NCI-H526 (cell line): ENCODE measurements around the gene ODC1.

Source experiments
- DNase-seq, 2 experiments: peaks; one replicate each; lab custom pipeline; 2025; lab: John Stamatoyannopoulos, UW

ODC1 gene

DNA sequence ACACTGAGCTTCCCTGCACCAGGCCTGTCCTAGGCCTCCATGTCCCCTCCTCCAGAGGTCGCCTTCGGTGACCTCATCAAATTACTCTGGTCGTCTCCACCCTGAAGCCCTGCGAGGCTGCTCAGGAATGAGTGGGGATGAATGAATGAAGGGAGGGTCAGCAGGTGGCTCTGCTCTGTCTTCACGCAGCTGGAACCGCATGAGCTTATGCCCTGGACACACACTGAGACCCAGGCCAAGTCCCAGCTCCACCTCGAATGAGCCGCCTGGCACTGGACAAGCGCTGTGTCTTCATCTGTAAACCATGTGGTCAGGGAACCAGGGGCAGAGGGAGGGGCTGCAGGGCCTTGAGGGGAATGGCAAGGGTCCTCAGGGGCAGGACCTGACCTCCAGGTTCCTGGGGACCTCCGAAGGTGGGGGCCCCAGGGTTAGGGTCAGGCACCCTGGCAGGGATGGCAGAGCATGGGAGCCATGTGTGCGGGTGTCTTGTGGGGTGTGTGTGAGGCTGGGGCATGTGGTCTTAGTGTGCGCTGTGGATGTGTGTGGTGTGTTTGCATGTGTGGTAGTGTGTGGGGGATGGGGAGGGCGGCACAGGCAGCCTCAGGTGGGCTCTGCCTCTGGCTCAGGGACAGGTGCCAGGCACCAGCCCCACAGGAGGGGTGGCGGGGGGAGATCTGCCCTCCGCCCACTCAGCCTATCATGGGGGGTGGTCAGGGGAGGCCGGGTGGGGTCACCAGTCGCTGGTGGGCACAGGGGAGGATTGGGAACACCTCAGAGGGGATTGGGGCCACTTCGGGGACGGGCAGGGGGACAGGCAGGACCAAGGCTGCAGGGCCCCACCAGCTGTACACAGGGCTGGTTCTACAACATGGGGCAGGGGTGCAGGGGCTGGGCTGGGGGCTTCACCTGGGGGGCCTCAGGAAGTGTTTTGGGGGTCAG is 13.9 kb downstream of the ODC1 start:
- DNase-seq = peak in 1 of 2 experiments; percentile 22

DNA sequence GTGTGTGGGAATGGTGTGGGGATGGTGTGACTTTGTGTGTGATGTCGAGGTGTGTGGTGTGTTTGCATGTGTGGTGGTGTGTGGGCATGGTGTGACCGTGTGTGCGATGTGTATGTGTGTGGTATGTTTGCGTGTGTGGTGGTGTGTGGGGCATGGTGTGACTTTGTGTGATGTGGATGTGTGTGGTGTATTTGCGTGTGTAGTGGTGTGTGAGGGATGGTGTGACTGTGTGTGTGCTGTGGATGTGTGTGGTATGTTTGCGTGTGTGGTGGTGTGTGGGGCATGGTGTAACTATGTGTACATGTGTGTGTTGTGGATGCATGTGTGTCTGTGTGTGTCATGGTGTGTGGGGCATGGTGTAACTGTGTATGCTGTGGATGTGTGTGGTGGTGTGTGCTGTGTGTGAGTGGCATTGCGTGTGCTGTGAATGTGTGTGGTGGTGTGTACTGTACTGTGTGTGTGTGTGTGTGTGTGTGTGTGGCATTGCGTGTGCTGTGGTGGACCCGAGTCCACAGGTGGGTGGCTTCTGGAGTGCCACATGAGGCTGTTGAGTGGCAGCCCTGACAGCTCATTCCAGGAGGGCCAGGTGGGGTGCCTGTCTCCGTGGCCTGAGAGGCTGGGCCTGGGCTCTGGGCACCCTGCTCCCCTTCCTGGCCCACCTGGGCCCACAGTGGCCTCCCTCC is 14.7 kb downstream of the ODC1 start:
- no peak for DNase-seq

DNA sequence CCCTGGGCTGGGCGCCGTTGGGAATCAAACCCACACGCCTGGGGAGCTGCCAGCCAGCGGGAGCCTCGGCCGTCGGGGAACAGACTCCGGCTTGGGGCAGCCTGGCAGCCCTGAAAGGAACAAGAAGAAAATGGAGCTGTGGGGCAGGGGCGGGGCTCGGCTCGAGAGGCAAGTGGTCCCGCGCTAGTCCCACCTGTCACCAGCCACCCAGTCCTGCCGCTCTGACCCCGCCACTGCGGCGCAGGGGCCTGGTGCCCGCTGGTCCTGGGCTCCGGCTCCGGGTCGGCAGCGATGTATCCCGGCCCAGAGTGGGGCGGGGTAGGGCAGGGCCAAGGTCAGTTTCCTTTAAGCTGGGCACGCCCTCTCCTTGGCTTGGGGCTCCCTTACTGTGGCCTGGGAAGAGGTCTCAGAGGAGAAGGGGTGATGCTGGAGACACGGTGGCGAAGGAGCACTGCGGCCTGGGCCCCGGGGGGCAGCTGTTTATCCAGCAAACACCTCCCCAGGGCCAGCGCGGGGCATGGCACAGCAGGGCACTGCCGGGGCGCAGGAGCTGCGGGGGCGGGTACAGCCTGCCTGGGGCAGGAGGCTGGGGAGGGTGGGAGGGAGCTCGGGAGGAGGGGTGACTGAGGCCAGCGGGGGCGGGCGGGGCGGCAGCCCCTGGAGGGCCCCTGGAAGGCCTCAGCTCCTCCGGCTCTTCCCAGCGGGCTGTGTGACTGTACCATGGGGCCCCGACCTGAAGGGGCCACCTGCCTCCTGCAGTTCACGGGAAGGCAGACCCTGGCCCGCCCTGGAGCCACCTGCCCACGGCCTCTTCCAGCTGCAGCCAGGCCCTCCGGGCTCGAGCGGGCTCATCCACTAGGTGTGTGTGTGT is 15.6 kb downstream of the ODC1 start:
- peak in 1 of 2 experiments; percentile 55 for DNase-seq

DNA sequence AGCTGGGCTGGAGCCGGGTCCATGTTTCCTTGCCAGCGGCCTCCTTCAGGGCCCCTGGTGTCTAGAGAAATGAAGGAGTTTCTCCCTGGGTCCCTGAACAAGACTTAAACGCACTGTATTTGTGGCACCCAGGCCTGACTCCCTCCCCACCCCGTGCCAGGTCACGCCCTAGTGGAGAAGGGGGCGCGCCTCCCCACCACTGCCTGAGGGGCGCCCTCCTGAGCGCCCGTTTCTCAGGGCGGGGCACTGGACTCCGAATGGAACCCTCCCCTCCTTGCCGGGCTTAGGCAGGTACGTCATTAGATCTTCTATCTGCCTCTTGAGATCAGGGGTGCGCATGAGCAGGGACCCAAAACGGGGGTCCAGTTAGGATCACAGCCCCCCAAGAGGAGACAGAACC is 16.3 kb downstream of the ODC1 start:
- DNase-seq = no peak

DNA sequence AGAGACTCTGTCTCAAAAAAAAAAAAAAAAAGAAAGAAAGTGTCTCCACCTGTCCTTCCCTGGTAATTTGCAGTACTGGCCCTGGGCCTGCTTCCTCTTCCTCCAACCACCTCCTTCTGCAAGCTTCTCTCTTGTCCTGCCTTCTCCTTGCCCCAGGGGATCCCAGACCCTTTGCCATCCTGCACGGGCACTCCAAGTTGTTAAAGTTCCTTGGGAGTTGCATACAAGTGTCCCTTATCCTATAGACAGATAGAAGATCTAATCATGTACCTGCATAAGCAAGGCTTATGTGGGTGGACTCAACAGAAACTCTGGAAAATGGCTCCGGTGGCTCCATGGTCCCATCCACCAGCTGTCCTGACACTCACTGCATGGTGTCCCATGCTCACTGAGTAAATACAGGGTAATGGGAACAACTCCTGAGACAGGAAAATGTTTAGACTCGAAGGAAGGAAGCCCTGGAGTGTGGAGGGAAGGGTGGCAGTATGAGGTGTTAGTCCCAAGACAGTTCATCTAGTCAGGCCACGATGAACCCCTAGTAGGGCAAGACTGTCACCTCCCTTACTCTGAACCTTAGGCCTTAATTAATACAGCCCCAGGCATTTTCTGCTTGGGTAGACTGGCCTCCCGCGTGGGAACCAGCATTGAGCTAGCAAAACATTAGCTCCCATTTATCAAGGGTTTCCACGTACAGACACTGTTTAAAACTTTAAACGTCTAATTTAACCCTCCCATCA is 17.1 kb downstream of the ODC1 start:
- no peak for DNase-seq

DNA sequence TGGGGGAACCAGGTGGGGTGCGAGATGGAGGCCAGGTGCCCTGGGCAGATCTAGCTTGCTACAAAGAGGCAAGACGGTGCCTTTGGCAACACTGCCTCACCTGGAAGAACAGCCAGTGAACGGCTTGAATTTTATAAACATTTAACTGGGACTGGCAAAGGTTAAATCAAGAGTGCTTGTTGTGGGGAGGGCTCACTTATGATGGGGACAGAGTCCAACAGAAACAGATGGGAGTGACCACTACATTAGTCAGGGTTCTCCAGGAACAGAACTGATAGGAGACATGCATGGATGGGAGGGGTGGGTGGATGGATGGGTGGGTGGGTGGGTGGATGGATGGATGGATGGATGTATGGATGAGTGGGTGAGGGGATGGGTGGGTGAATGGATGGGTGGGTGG is 19.2 kb downstream of the ODC1 start:
- no peak for DNase-seq

DNA sequence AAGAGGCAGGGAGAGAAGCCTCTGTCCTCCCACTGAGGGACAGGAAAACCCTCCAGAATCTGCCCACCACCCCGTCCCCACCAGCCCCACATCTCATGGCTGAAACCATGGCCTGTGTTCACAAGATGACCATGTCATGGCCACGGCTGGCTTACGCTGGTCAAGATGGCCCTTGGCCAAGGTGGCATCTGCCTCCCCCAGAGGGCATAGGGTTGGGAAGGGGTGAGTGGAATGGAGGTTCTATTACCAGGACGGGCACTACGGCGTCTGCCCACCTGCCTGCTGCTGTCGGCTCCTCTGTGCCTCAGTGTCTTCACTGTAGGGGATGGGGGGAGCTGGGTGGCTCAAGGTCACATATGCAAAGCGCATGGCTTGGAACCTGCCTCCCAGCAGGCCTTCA is 19.8 kb downstream of the ODC1 start:
- DNase-seq = no peak

DNA sequence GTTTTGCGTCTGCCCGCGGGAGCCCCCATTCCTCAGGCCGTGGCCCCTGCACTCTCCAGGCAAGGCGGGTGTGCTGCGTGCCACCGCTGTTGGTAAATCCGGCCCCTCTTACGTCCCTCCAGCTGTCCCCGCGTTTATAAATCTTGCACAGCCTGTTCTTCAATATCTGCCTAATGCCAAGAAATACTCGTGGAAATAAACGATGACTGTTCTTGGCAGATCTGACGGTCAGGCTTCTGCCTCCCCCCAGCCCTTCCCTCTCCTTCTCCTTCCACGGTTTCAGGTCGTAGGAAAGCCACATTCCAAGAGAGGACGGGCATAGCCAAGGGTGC is 20.5 kb downstream of the ODC1 start:
- DNase-seq = no peak

DNA sequence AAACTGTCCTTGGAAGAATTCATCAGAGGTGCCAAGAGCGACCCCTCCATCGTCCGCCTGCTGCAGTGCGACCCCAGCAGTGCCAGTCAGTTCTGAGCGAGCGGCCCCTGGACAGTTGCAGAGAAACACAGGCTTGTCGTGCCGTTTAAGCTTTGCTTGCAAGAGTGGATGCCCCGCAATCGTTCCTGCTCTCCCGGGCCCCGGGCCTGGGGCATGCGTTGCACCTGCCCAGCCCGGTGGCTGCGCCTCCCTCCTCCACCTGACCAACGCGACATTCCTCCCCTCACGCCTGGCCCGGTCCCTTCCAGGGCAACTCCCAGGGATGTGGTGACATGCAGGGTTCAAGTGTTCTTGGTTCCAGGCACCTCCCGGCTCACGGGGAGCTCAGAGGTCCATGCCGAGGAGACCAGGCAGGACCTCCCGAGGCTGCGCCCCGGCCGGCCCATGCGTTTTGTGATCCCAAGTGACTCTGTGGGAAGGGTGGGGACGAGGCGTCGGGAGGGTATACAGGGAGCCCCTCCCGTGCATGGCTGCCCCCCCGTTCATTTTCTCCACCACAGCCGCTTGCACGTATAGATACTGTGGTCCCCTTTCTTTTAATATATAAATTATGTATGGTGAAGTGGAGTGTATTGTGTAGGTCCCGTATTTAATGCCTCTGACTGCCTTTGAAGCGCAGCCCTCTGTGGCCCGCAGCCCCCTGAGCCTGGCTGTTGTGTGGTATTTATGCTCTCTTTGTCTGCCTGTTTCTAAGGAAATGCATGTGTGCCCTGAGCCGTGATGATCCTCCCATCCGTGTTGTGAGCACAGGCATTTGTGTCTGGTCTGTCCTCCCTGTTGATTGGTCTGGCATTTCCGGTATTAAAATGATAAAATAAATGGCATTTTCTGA is 21.2 kb downstream of the ODC1 start:
- DNase-seq = no peak

DNA sequence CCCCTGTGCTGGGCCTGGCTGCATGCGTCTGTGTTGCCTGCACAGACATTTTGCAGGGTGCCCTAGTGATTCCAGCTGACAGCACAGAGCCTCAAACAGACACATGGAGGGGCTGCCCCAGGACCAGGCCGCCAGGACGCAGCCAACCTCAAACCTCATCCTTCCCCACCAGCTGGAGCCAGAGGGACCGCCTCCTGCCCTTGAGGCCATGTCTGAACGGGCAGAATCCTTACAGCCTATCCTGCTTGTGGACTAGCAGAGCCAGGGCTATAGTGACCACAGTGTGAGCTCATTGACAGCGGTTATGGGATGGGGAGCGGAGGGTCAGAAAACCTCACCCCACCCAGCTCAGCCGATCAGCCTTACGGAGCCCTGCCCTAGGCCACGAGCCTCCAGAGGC is 22.4 kb downstream of the ODC1 start:
- DNase-seq = no peak

DNA sequence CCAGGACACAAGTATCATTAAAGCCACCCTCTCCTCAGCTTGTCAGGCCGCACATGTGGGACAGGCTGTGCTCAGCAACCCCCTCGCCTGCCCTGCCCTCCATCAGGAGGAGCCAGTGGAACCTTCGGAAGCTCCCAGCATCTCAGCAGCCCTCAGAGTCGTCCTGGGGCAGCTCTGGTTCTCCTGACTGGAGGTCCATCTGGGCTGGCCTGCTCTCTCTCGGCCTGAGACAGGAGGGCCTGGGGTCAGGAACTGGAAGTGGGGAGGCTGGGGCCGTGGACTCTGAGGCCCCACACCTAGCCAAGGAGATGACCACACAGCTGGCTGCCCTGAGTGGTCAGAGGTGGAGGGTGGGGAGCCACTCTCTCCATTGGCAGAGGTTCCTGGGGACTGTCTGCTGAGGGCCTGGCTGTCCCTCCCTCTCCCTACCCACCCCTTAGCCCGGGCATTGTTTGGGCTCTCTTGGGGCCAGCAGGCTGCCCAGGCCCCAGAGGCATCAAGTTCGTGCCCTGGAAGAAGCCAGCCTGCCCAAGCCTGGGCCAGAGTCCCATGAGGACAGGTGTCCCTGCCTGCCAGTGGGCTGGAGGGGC is 23.1 kb downstream of the ODC1 start:
- no peak for DNase-seq

DNA sequence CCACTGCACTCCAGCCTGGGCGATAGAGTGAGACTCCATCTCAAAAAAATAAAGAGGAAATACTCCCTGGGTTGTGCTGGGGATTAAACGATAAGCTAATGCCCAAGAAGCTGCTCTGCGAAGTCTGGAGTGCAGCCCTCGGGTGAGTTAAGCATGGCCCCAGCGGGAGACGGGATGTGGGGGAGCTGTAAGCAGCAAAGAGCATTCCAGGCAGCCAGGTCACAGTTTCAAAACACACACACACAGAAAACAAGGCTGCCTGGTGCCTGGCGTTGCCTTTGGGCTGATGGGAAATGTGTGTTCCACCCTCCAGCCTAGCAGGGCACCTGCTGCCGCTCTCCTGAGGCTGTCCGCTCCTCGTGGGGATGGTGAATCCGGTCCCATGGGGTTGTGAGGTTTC is 24.1 kb downstream of the ODC1 start:
- DNase-seq = no peak

DNA sequence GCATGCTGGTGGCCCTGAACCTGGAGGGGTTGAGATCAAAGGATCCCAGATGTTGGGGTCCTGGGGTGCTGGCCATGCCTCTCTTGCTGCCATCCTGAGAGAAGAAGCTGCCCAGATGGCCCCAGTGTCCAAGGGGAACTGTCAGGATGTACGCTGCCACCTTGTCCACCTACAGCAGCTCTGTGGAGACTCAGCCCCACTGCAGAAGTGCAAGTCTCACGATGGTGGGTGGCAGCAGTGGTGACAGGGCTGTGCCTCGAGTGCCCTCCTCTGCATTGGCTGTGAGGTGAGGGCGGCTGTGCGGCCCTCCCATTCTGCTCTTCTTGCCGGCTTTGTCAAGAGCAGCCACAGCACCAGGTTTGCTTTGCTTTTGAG is 24.7 kb downstream of the ODC1 start:
- no peak for DNase-seq

DNA sequence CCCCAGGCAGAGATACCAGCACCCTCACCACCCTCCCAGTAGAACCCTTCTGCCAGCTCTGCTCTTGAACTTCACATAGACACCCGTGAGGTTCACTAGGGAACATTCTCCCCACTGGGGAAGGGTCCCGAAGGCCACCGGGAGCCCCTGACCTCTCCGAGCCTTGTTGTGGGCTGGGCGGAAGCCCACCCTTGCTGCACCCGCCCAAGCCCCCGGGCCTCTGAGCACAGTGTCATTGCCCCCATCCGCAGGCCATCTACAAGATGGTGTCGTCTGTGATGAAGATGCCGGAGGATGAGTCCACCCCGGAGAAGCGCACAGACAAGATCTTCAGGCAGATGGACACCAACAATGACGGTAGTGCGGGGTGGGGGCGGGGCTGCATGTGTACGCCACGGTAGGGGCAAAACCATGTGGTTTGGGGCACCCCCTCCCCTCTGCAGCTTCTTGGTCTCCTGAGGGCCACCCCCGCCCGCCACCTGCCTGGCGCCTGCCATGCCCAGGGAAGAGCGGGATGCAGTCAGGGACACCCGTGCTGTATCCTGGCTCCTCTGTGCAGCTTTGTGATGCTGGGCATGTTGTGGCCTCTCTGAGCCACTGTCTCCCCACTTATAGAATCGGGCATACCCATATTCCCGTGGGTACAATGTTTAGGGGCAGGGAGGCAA is 25.3 kb downstream of the ODC1 start:
- no peak for DNase-seq

DNA sequence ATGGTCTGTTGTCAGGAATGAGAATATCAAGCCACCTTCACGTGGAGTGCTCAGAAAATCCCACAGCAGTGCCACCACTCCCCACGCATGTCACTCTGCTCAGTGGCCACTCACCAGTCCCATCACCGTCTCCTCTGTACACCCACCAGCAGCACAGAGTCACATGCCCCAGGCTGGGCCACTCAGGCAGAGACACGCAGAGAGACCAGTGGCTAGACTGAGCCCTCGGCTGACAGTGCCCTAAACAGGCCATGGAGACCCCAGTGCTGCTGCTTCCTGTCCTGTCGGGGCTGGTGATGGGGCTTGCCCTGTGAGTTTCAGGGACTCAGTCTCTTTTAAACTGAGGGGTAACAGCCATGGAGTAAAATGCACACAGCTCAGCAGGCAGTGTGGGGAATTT is 25.9 kb downstream of the ODC1 start:
- DNase-seq = no peak

DNA sequence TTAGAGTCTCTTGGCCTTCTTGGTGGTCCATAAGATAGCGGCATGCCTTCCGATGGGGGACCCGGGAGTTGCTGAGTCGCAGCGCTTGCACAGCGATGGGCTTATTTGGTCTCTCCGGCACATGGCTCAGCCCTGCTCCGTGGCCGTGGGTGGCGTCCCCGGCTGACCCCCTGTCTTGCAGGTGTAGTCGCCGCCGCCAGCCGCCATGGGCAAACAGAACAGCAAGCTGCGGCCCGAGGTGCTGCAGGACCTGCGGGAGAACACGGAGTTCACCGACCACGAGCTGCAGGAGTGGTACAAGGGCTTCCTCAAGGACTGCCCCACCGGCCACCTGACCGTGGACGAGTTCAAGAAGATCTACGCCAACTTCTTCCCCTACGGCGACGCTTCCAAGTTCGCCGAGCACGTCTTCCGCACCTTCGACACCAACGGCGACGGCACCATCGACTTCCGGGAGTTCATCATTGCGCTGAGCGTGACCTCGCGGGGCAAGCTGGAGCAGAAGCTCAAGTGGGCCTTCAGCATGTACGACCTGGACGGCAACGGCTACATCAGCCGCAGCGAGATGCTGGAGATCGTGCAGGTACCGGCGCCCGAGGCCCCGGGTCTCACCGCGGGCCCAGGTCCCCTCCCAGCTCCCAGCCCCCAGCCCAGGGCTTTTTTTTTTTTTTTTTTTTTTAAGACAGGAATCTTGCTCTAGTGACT is 28.4 kb downstream of the ODC1 start:
- no peak for DNase-seq

DNA sequence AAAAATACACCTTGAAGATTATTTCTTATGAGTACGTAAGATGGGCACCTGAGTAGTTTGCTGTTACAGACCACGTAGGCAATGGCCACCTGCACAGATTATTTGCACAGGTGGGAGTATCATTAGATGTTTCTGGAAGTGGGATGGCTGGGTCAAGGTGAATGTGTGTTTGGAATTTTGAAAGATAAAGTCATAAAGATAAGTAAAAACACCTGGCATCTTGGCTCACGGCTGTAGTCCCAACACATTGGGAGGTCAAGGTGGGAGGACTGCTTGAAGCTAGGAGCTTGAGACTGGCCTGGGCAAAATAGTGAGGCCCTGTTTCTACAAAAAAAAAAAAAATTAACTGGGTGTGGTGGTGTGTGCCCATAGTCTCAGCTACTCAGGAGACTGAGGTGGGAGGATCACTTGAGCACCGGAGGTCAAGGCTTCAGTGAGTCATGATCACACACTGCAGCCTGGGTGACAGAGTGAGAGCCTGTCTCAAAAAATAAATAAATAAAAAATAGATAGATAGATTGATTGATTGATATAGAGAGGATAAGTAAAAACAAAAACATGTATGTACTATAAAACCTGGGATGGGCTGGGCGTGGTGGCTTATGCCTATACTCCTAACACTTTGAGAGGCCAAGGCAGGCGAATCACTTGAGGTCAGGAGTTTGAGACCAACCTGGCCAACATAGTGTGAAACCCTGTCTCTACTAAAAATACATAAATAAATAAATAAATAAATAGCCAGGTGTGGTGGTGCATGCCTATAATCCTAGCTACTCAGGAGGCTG is 30.4 kb downstream of the ODC1 start:
- DNase-seq = no peak

DNA sequence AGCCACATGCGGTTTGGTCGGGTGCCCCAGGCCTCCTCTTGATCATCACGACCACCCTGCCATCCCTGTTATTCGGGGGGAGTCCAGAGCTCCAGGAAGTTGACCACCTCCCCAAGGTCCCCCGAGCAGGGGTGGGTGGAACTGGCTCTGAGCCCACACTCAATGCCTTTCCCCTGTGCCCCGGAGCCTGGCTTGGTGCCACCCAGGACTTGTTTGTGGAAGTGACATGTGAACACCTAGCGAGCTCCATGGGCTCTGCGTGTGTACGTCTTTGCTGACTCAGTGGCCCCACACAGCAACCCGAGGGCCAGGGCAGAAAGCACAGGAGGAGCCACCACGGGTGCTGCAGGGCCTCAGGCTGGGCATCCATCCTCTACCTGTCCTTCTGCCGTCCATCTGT is 32.5 kb downstream of the ODC1 start:
- no peak for DNase-seq

DNA sequence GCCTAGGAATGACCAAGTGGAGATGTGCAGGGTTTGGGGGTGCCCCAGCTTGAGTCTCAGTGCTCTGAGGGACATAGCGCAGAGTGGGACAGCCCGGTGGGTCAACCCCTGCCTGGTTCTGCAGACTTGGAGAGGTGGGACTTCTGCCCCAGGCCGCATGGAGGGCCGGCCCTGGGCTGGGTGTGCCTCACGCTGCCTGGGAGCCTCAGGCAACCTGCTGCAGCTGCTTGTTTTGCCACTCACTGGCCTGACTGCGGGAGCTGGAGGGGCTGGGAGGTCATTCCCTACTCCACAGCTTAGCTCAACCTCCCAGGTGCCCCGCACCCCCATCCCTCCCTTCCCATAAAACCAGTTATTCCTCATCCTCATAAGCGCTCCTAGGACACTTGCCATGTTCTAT is 33.1 kb downstream of the ODC1 start:
- DNase-seq = no peak
